H7 (cell line): Measurements from ENCODE around the gene SUSD2. TPM values are rescaled to one million over a fixed set of nuclear protein-coding genes. Genes with fewer than 3 reads are reported as not detected.
"Not testable (repeated sequence)": the region's sequence is repeated elsewhere in the genome, so short reads cannot be mapped to it uniquely, and the experiment has no call there.

Source experiments
- DNase-seq: peaks from one replicate; pipeline ENCODE4 v3.0.0; 2012
- H3K27me3 ChIP-seq: 2 replicates; pipeline ENCODE4 v1.6.0; 2011; ENCODE audit warnings: mild to moderate bottlenecking, low read length; ENCODE audit not compliant: control insufficient read depth, insufficient read depth
- H3K36me3 ChIP-seq: replicated peaks from 2 replicates; pipeline ENCODE4 v1.5.1; 2011; ENCODE audit warnings: low read length; ENCODE audit not compliant: control insufficient read depth, insufficient read depth
- H3K4me3 ChIP-seq: 2 replicates; pipeline ENCODE4 v1.5.1; 2011; ENCODE audit warnings: low read depth, mild to moderate bottlenecking, control low read depth, low read length, moderate library complexity; ENCODE audit not compliant: insufficient read depth
- total RNA-seq: library from RNA; depleted of rRNA; stranded (reverse); fragments of >200 nt; shearing (Covaris generic); gene quantifications from 2 replicates; pipeline ENCODE4 v1.2.3, GENCODE V29; 2014

SUSD2 gene
- total RNA-seq, 1 experiment from 2014 or later, result 0.83 TPM

DNA sequence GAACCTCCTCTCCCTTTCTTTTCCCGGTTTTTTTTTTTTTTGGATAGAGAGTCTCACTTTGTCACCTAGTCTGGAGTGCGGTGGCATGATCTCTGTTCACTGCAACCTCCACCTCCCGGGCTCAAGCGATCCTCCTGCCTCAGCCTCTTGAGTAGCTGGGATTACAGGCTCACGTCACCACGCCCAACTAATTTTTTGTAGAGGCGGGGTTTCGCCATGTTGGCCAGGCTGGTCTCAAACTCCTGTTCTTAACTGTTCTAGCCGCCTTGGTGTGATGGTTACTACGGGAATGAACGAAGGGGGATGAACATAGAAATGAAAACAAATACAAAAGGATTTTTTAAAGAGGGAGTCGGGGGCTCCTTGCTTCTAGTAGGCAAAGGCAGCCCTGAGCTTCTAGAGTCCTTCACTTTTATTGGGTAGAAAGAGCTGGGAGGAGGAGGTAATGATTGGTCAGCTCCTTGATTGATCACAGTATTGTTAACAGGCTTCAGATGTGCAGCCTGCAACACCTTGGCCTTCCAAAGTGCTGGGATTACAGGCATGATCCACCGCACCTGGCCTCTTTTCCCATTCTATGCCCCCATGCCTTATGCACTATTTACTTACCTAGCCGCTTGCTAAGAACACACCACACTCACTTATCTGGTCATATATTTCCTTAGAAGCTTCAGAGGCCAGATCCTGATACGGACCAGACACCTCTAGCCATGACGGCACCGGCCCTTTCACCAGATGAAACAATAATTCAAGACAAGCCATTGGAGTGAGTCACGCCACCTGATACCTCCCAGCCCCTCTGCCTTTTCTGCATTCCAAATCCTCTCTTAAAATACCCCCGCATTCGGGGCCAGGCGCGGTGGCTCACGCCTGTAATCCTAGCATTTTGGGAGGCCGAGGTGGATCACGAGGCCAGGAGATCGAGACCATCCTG is 20.7 kb downstream of the SUSD2 start:
- Histone ChIP-seq H3K27me3 (no peaks in the 10 kb centered on the region), H3K36me3 (no peaks in the 10 kb centered on the region), H3K4me3 (no peak overlapping the region)
- DNase-seq, result no peak

DNA sequence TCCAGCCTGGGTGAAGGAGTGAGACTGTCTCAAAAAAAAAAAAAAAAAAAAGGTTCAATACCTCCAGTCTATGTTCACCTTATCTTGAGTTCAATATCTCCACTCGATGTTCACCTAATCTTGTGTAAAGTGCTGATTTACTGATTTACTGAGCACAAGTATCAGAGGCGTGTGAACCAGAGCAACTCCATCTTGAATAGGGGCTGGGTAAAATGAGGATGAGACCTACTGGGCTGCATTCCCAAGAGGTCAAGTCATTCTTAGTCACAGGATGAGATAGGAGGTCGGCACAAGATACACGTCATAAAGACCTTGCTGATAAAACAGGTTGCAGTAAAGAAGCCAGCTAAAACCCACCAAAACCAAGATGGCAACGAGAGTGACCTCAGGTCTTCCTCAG is 22.6 kb downstream of the SUSD2 start:
- not testable (repeated sequence) for H3K27me3 ChIP-seq, H3K36me3 ChIP-seq, H3K4me3 ChIP-seq, DNase-seq

- Histone ChIP-seq H3K36me3 (no peaks in the 10 kb centered on the region), H3K27me3 (no peaks in the 10 kb centered on the region), H3K4me3 (no peak overlapping the region)
- peak; percentile 24 for DNase-seq
Observed at GRCh38 chr22:24205438-24206195, 24.3 kb downstream of the SUSD2 start.

DNA sequence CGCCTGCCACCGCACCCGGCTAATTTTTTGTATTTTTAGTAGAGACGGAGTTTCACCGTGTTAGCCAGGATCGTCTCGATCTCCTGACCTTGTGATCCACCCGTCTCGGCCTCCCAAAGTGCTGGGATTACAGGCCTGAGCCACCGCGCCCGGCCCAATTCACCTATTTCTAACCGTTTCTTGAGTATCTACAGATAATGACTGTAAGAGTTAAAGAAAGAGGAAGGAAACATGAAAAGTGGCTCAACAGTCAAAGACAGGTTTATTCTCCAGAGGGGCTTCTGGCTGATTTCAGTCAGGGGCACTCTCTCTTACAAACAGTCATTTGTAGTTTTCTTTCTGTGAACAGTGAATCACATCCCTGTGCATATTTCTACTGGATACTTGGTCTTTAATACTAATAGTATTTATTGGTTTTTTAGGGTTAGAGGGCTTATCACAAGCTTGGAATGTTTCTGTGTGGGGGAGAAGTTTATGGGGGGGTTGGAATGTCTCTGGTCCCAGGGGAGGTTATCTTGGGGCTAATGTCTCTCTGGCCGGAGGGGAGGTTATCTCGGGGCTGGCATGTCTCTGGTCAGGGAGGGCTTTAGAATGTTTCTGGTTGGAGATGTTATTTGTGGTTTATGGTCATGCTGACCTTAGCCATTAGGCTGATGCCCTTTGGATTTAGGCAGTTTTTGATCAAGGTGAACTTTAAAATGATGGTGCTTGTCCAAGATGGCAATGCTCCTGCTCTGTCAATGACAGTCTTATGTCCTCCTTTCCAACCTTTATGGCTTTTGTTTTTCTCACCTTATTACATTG is 25.4 kb downstream of the SUSD2 start:
- not testable (repeated sequence) for DNase-seq, H3K4me3 ChIP-seq, H3K36me3 ChIP-seq, H3K27me3 ChIP-seq

DNA sequence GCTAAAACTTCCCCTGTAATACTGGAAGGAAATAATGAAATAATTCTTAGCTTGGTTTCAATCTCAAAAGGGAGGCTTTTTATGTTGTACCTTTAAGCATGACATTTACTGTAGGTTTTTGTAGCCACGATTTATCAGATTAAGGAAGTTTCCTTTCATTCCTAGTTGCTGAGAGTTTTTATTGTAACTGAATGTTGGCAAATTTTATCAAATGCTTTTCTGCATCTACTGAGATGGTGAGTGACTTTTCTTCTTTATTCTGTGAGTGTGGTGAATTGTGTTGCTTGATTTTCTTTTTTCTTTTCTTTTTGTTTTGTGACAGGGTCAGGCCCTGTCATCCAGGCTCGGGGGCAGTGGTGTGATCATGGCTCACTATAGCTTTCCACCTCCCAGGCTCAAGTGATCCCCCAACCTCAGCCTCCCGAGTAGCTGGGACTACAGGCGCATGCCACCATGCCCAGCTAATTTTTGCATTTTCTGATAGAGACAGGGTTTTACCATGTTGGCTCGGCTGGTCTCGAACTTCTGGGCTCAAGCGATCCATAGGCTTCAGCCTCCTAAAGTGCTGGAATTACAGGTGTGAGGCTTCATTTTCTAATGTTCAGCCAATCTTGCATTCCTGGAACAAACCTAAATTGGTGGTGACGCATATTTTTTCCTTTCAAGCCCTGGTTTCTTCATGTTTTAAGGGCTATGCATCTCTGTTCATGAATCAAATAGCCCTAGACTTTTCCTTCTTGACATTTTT is 26.2 kb downstream of the SUSD2 start:
- Histone ChIP-seq H3K4me3 (no peak overlapping the region), H3K36me3 (no peaks in the 10 kb centered on the region), H3K27me3 (no peaks in the 10 kb centered on the region)
- DNase-seq, result no peak

DNA sequence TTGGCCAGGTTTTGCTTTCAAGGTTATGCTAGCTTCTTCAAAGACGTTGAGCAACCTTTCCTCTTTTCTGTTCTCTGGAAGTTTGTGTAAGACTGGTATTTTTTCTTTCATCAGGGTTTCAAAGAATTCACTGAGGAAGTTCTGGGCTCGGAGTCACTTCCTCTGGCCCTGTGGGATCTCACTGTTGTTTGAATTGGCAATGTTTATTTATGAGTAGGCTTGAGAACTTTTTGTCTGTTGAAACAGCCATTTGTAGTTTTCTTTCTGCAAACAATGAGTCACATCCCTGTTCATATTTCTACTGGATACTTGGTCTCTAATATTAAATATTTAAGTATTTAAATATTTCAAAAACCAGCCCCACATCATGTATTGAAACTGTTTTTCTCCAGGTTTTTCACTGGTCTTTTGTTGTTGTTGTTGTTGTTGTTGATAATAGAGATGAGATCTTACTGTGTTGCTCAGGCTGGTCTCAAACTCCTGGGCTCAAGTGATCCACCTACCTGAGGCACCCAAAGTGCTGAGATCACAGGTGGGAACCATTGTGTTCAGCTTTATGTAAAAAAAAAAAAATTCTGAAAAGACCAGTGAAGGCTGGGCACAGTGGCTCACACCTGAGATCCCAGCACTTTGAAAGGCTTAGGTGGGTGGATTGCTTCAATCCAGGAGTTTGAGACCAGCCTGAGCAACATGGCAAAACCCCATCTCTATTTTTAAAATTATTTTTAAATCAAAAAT is 26.9 kb downstream of the SUSD2 start:
- Histone ChIP-seq H3K36me3 (no peaks in the 10 kb centered on the region), H3K27me3 (no peaks in the 10 kb centered on the region), H3K4me3 (no peak overlapping the region)
- no peak for DNase-seq

DNA sequence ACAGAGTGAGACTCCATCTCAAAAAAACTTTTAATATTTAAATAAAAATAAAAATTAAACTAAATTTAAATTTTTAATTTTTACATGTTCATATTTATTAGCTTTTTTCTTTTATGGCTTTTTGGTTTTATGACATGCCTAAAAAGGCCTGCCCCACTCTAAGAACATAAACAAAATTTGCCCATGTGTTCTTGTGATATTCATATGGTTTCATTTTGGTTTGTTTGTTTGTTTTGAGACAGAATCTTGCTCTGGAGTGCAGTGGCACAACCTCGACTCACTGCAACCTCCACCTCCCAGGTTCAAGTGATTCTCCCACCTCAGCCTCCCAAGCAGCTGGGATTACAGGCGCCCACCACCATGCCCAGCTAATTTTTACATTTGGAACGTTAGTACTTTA is 27.7 kb downstream of the SUSD2 start:
- no peak for DNase-seq
- no peaks in the 10 kb centered on the region for H3K36me3 ChIP-seq
- no peaks in the 10 kb centered on the region for H3K27me3 ChIP-seq
- no peak overlapping the region for H3K4me3 ChIP-seq

DNA sequence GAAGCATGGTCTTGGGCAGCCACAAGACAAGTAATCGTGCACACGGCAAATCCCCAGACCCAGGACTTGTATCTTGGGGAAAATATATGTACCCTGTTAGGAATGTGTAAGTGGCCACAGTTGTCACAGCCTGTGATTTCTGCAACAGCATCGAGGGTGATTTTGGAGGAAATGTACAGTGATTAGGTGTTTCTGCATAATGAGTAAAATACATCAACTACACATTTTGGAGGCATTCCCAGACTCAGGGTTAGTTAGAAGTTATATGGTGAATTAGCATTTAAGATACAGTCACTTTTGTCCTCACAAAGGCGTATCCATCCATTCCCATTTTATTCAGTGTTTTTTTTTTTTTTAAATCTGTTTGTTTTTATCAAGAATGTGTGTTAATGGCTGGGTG is 28.4 kb downstream of the SUSD2 start:
- Histone ChIP-seq H3K27me3 (no peaks in the 10 kb centered on the region), H3K36me3 (no peaks in the 10 kb centered on the region), H3K4me3 (no peak overlapping the region)
- no peak for DNase-seq

DNA sequence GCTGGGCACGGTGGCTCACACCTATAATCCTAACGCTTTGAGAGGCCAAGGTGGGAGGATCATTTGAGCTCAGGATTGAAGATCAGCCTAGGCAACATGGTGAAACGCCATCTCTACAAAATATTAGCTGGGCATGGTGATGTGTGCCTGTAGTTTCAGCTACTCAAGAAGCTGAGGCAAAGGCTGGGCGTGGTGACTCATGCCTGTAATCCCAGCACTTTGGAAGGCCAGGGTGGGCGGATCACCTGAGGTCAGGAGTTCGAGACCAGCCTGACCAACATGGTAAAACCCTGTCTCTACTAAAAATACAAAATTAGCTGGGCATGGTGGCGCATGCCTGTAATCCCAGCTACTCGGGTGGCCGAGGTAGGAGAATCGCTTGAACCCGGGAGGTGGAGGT is 29.1 kb downstream of the SUSD2 start:
- not testable (repeated sequence) for H3K36me3 ChIP-seq, DNase-seq, H3K27me3 ChIP-seq, H3K4me3 ChIP-seq

GRCh38 chr22:24211716-24212115 is 30.4 kb downstream of the SUSD2 start:
- not testable (repeated sequence) for H3K4me3 ChIP-seq, DNase-seq, H3K27me3 ChIP-seq, H3K36me3 ChIP-seq

- not testable (repeated sequence) for H3K27me3 ChIP-seq, H3K4me3 ChIP-seq, DNase-seq
Observed at GRCh38 chr22:24213111-24213510, 31.8 kb downstream of the SUSD2 start.

GRCh38 chr22:24214467-24215285 is 33.4 kb downstream of the SUSD2 start:
- Histone ChIP-seq H3K4me3 (no peak overlapping the region), H3K36me3 (no peaks in the 10 kb centered on the region), H3K27me3 (no peaks in the 10 kb centered on the region)
- DNase-seq, result peak; percentile 37

More at GRCh38 chr22:24213111-24213510, 31.8 kb downstream of the SUSD2 start:
- H3K36me3 ChIP-seq, result not testable (repeated sequence)
